ENCODE results near the gene MALT1.

GRCh38 chr18:58723810-58724602 lies 52.7 kb downstream of the MALT1 start:
- no peak for TF ChIP-seq CTCF (conservative IDR thresholded peaks at IDR 0.05; ENCODE audit: low read length)
- TF ChIP-seq EZH2phosphoT487 (IDR thresholded peaks at IDR 0.05; ENCODE audit: borderline replicate concordance, low read depth, low read length), result no peak

Measured in OCI-LY7 (cell line).